ENCODE measurements around the gene EXT2. TPM values are rescaled to one million over a fixed set of nuclear protein-coding genes. Genes with fewer than 3 reads are reported as not detected.

Gene EXT2
- total and polyA plus RNA-seq, 2 experiments from 2014 or later: 15.9 to 48.6 TPM

DNA sequence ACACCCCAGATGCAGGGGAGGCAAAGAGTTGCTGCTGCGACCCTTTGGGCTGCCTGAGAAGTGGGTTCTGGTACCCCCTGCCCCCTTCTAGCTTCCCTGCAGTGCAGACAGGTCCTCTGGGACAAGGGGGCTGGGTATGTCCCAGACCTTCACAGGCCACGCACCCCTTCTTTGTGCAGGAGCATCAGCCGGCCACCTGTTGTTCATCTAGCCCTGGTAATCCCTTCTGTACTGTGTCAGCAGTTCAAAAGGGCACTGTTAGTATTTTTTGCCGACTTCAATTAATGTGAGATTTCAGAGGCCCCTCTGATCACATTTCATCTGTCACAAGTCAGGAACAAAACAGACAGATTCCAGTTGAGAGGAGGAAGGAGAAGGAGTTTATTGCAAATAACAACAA is 164.6 kb downstream of the EXT2 start:
- Histone ChIP-seq H3K4me3 (no peak overlapping the region), H3K4me1 (ENCODE audit: insufficient read depth) (no peaks in the 10 kb centered on the region), H3K79me2 (replicated peaks; ENCODE audit: insufficient read depth) (no peaks in the 10 kb centered on the region), H3F3A (replicated peaks; ENCODE audit: low read depth) (no peaks in the 10 kb centered on the region), H3K36me3 (ENCODE audit: insufficient read depth) (no peaks in the 10 kb centered on the region), H2AFZ (no peak overlapping the region), H3K4me2 (no peak overlapping the region), H3K27me3 (ENCODE audit: insufficient read depth) (no peaks in the 10 kb centered on the region), H4K20me1 (replicated peaks; ENCODE audit: insufficient read depth) (no peaks in the 10 kb centered on the region), H3K9me2 (ENCODE audit: insufficient read depth) (no peaks in the 10 kb centered on the region), H3K27ac (ENCODE audit: low read depth) (no peak overlapping the region)
- Mint-ChIP-seq H3K4me3 (no peak overlapping the region), H3K36me3 (ENCODE audit: low read depth) (no peaks in the 10 kb centered on the region; the same call in 2 of the 3 replicates), H3K27ac (no peak overlapping the region), H3K9me3 (no peaks in the 10 kb centered on the region), H3K27me3 (ENCODE audit: insufficient read depth, low read depth, poor library complexity) (peaks cover 6% of the 10 kb centered on the region), H3K4me1 (no peaks in the 10 kb centered on the region; the same call in 1 of the 3 replicates)
- no peak for DNase-seq (ENCODE audit: low spot score)
- TF ChIP-seq, protein P1, sequence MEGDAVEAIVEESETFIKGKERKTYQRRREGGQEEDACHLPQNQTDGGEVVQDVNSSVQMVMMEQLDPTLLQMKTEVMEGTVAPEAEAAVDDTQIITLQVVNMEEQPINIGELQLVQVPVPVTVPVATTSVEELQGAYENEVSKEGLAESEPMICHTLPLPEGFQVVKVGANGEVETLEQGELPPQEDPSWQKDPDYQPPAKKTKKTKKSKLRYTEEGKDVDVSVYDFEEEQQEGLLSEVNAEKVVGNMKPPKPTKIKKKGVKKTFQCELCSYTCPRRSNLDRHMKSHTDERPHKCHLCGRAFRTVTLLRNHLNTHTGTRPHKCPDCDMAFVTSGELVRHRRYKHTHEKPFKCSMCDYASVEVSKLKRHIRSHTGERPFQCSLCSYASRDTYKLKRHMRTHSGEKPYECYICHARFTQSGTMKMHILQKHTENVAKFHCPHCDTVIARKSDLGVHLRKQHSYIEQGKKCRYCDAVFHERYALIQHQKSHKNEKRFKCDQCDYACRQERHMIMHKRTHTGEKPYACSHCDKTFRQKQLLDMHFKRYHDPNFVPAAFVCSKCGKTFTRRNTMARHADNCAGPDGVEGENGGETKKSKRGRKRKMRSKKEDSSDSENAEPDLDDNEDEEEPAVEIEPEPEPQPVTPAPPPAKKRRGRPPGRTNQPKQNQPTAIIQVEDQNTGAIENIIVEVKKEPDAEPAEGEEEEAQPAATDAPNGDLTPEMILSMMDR (conservative IDR thresholded peaks at IDR 0.05; ENCODE audit: low read depth in 2 of 2): no peak
- TF ChIP-seq EZH2 (IDR thresholded peaks at IDR 0.05; ENCODE audit: low read depth, unreplicated experiment) (no peak), POLR2AphosphoS5 (IDR thresholded peaks at IDR 0.05; ENCODE audit: low read depth) (no peak), ZNF331 (CRISPR knock-in tag; IDR thresholded peaks at IDR 0.05; ENCODE audit: low read depth) (no peak), STAT1 (IDR thresholded peaks at IDR 0.05; ENCODE audit: unreplicated experiment) (no peak), JUNB (IDR thresholded peaks at IDR 0.05; ENCODE audit: unreplicated experiment) (no peak), NANOG (IDR thresholded peaks at IDR 0.05; ENCODE audit: borderline replicate concordance) (no peak), CREB1 (CRISPR knock-in tag; IDR thresholded peaks at IDR 0.05; ENCODE audit: low read depth) (no peak), EZH2phosphoT487 (IDR thresholded peaks at IDR 0.05; ENCODE audit: unreplicated experiment) (no peak), ZNF114 (CRISPR knock-in tag; IDR thresholded peaks at IDR 0.05) (no peak)
- TF ChIP-seq, protein P2, sequence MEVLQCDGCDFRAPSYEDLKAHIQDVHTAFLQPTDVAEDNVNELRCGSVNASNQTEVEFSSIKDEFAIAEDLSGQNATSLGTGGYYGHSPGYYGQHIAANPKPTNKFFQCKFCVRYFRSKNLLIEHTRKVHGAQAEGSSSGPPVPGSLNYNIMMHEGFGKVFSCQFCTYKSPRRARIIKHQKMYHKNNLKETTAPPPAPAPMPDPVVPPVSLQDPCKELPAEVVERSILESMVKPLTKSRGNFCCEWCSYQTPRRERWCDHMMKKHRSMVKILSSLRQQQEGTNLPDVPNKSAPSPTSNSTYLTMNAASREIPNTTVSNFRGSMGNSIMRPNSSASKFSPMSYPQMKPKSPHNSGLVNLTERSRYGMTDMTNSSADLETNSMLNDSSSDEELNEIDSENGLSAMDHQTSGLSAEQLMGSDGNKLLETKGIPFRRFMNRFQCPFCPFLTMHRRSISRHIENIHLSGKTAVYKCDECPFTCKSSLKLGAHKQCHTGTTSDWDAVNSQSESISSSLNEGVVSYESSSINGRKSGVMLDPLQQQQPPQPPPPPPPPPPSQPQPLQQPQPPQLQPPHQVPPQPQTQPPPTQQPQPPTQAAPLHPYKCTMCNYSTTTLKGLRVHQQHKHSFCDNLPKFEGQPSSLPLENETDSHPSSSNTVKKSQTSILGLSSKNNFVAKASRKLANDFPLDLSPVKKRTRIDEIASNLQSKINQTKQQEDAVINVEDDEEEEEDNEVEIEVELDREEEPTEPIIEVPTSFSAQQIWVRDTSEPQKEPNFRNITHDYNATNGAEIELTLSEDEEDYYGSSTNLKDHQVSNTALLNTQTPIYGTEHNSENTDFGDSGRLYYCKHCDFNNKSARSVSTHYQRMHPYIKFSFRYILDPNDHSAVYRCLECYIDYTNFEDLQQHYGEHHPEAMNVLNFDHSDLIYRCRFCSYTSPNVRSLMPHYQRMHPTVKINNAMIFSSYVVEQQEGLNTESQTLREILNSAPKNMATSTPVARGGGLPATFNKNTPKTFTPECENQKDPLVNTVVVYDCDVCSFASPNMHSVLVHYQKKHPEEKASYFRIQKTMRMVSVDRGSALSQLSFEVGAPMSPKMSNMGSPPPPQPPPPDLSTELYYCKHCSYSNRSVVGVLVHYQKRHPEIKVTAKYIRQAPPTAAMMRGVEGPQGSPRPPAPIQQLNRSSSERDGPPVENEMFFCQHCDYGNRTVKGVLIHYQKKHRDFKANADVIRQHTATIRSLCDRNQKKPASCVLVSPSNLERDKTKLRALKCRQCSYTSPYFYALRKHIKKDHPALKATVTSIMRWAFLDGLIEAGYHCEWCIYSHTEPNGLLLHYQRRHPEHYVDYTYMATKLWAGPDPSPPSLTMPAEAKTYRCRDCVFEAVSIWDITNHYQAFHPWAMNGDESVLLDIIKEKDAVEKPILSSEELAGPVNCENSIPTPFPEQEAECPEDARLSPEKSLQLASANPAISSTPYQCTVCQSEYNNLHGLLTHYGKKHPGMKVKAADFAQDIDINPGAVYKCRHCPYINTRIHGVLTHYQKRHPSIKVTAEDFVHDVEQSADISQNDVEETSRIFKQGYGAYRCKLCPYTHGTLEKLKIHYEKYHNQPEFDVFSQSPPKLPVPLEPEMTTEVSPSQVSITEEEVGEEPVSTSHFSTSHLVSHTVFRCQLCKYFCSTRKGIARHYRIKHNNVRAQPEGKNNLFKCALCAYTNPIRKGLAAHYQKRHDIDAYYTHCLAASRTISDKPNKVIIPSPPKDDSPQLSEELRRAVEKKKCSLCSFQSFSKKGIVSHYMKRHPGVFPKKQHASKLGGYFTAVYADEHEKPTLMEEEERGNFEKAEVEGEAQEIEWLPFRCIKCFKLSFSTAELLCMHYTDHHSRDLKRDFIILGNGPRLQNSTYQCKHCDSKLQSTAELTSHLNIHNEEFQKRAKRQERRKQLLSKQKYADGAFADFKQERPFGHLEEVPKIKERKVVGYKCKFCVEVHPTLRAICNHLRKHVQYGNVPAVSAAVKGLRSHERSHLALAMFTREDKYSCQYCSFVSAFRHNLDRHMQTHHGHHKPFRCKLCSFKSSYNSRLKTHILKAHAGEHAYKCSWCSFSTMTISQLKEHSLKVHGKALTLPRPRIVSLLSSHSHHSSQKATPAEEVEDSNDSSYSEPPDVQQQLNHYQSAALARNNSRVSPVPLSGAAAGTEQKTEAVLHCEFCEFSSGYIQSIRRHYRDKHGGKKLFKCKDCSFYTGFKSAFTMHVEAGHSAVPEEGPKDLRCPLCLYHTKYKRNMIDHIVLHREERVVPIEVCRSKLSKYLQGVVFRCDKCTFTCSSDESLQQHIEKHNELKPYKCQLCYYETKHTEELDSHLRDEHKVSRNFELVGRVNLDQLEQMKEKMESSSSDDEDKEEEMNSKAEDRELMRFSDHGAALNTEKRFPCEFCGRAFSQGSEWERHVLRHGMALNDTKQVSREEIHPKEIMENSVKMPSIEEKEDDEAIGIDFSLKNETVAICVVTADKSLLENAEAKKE (CRISPR knock-in tag; IDR thresholded peaks at IDR 0.05): no peak
- TF ChIP-seq, protein P3, sequence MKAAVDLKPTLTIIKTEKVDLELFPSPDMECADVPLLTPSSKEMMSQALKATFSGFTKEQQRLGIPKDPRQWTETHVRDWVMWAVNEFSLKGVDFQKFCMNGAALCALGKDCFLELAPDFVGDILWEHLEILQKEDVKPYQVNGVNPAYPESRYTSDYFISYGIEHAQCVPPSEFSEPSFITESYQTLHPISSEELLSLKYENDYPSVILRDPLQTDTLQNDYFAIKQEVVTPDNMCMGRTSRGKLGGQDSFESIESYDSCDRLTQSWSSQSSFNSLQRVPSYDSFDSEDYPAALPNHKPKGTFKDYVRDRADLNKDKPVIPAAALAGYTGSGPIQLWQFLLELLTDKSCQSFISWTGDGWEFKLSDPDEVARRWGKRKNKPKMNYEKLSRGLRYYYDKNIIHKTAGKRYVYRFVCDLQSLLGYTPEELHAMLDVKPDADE (IDR thresholded peaks at IDR 0.05): no peak
- TF ChIP-seq, protein P4, sequence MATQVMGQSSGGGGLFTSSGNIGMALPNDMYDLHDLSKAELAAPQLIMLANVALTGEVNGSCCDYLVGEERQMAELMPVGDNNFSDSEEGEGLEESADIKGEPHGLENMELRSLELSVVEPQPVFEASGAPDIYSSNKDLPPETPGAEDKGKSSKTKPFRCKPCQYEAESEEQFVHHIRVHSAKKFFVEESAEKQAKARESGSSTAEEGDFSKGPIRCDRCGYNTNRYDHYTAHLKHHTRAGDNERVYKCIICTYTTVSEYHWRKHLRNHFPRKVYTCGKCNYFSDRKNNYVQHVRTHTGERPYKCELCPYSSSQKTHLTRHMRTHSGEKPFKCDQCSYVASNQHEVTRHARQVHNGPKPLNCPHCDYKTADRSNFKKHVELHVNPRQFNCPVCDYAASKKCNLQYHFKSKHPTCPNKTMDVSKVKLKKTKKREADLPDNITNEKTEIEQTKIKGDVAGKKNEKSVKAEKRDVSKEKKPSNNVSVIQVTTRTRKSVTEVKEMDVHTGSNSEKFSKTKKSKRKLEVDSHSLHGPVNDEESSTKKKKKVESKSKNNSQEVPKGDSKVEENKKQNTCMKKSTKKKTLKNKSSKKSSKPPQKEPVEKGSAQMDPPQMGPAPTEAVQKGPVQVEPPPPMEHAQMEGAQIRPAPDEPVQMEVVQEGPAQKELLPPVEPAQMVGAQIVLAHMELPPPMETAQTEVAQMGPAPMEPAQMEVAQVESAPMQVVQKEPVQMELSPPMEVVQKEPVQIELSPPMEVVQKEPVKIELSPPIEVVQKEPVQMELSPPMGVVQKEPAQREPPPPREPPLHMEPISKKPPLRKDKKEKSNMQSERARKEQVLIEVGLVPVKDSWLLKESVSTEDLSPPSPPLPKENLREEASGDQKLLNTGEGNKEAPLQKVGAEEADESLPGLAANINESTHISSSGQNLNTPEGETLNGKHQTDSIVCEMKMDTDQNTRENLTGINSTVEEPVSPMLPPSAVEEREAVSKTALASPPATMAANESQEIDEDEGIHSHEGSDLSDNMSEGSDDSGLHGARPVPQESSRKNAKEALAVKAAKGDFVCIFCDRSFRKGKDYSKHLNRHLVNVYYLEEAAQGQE (IDR thresholded peaks at IDR 0.05; ENCODE audit: unreplicated experiment): no peak
- no peak for ATAC-seq
